Prostate gland (tissue), 2 donors: ENCODE results near the gene TEX9. TPM values are rescaled to one million over a fixed set of nuclear protein-coding genes. Genes with fewer than 3 reads are reported as not detected.

ENCODE experiments used
- DNase-seq: peaks from one replicate; pipeline ENCODE4 v3.0.0-alpha.2; 2019; ENCODE audit warnings: low spot score
- H3K27ac ChIP-seq, 2 donors: fragments of 200-600 bp; sonication (generic); 2 replicates each; pipeline ENCODE4 v1.5.1; 2017 to 2019
- H3K27me3 ChIP-seq: fragments of 200-600 bp; sonication (generic); replicated peaks from 2 replicates; pipeline ENCODE4 v1.5.1; 2019; ENCODE audit not compliant: insufficient read depth
- H3K36me3 ChIP-seq, 2 donors: fragments of 200-600 bp; sonication (generic); 1 replicate in 1 of 2; 2 replicates in 1 of 2; pipeline versions ENCODE4 v1.5.1 to v1.8.1; 2017 to 2019
- H3K4me1 ChIP-seq: fragments of 200-600 bp; sonication (generic); replicated peaks from 2 replicates; pipeline ENCODE4 v1.5.1; 2019
- H3K4me3 ChIP-seq, 2 donors: fragments of 200-600 bp; sonication (generic); 2 replicates each; pipeline ENCODE4 v1.5.1; 2017 to 2019
- H3K9me3 ChIP-seq: fragments of 200-600 bp; sonication (generic); 2 replicates; pipeline ENCODE4 v1.5.1; 2017
- CTCF ChIP-seq, 4 experiments: fragments of 200-600 bp in 2 of 4; fragments of 450-650 bp in 2 of 4; sonication (generic) in 2 of 4; IDR thresholded peaks; 1 replicate in 3 of 4; 2 replicates in 1 of 4; pipeline ENCODE4 v1.5.1; 2016 to 2019; ENCODE audit warnings: antibody characterized with exemption in 4 of 4, mild to moderate bottlenecking in 2 of 4, moderate library complexity in 2 of 4
- POLR2A ChIP-seq: fragments of 450-650 bp; IDR thresholded peaks from one replicate; pipeline ENCODE4 v1.6.1; 2016; ENCODE audit warnings: antibody characterized with exemption, mild to moderate bottlenecking
- POLR2AphosphoS5 ChIP-seq: sonication (generic); formaldehyde crosslinking; IDR thresholded peaks from one replicate; pipeline ENCODE4 v1.6.1; 2017; ENCODE audit warnings: antibody characterized with exemption
- WGBS: methylation state at CpG from one replicate; pipeline ENCODE4 v1.1.5; 2018; 5-methylcytosine and 5-hydroxymethylcytosine counted together
- intact Hi-C: fragments of 100-400 bp; cut with DNase I; formaldehyde crosslinking; loops from one replicate; pipeline ENCODE4 v1.14.2; 2022
- total RNA-seq, 2 donors: library from RNA; depleted of rRNA; stranded (reverse); fragments of >200 nt; gene quantifications; one replicate each; pipeline ENCODE4 v1.1.0, GENCODE V29; 2016

Gene TEX9
- total RNA-seq, 2 donors from 2014 or later = 8.7 to 9.4 TPM

- H3K4me1 ChIP-seq = no peaks in the 10 kb centered on the region
- no peak overlapping the region for H3K27ac ChIP-seq
- H3K4me3 ChIP-seq = no peak overlapping the region
- 87% methylated on average over 3 of the region's 3 CpGs for WGBS
- no peaks in the 10 kb centered on the region for H3K27me3 ChIP-seq
- H3K36me3 ChIP-seq = no peaks in the 10 kb centered on the region
- DNase-seq = no peak
- intact Hi-C loops = no loop called here
- H3K9me3 ChIP-seq = no peaks in the 10 kb centered on the region
- no peak for TF ChIP-seq CTCF (IDR thresholded peaks at IDR 0.05)
- no peak for TF ChIP-seq POLR2AphosphoS5
- no peak for TF ChIP-seq POLR2A
Observed at GRCh38 chr15:56341201-56341600, 24.0 kb upstream of the TEX9 start.

- no peaks in the 10 kb centered on the region for H3K4me1 ChIP-seq
- H3K36me3 ChIP-seq = no peaks in the 10 kb centered on the region
- WGBS = 16% methylated on average over 1 of the region's 1 CpG
- TF ChIP-seq POLR2AphosphoS5 (no peak), POLR2A (no peak), CTCF (IDR thresholded peaks at IDR 0.05) (no peak)
- H3K9me3 ChIP-seq = no peaks in the 10 kb centered on the region
- H3K27me3 ChIP-seq = no peaks in the 10 kb centered on the region
- DNase-seq = no peak
- H3K27ac ChIP-seq = no peak overlapping the region
- no peak overlapping the region for H3K4me3 ChIP-seq
- intact Hi-C loops = no loop called here
Observed at GRCh38 chr15:56342653-56343052, 22.6 kb upstream of the TEX9 start.

GRCh38 chr15:56343879-56344278, 21.3 kb upstream of the TEX9 start:
- Histone ChIP-seq H3K27ac (no peak overlapping the region), H3K4me1 (no peaks in the 10 kb centered on the region), H3K36me3 (no peaks in the 10 kb centered on the region), H3K9me3 (no peaks in the 10 kb centered on the region), H3K4me3 (no peak overlapping the region), H3K27me3 (no peaks in the 10 kb centered on the region)
- TF ChIP-seq POLR2A = no peak
- no peak for TF ChIP-seq POLR2AphosphoS5
- no peak for TF ChIP-seq CTCF (IDR thresholded peaks at IDR 0.05)
- 90% methylated on average over 2 of the region's 2 CpGs for WGBS
- intact Hi-C loops = no loop called here
- DNase-seq = no peak

GRCh38 chr15:56344336-56344735, 20.9 kb upstream of the TEX9 start:
- H3K4me3 ChIP-seq = no peak overlapping the region
- TF ChIP-seq POLR2AphosphoS5 = no peak
- no peak for TF ChIP-seq POLR2A
- no peak for TF ChIP-seq CTCF (IDR thresholded peaks at IDR 0.05)
- WGBS = 84% methylated on average over 2 of the region's 2 CpGs
- no peaks in the 10 kb centered on the region for H3K27me3 ChIP-seq
- H3K4me1 ChIP-seq = no peaks in the 10 kb centered on the region
- no peak overlapping the region for H3K27ac ChIP-seq
- intact Hi-C loops = no loop called here
- H3K36me3 ChIP-seq = no peaks in the 10 kb centered on the region
- no peaks in the 10 kb centered on the region for H3K9me3 ChIP-seq
- no peak for DNase-seq

GRCh38 chr15:56346414-56346813, 18.8 kb upstream of the TEX9 start:
- Histone ChIP-seq H3K4me1 (no peaks in the 10 kb centered on the region), H3K27ac (no peak overlapping the region), H3K4me3 (no peak overlapping the region), H3K36me3 (no peaks in the 10 kb centered on the region), H3K9me3 (no peaks in the 10 kb centered on the region), H3K27me3 (no peaks in the 10 kb centered on the region)
- intact Hi-C loops = no loop called here
- no peak for DNase-seq
- TF ChIP-seq POLR2AphosphoS5 (no peak), CTCF (IDR thresholded peaks at IDR 0.05) (no peak), POLR2A (no peak)
- 64% methylated on average over 3 of the region's 3 CpGs for WGBS
